Uterus (tissue), 4 donors: Measurements from ENCODE around the gene EXOSC9. TPM values are rescaled to one million over a fixed set of nuclear protein-coding genes. Genes with fewer than 3 reads are reported as not detected.

Experiments used
- DNase-seq, 2 donors: peaks; one replicate each; pipeline ENCODE4 v3.0.0-alpha.2; 2019 to 2020
- H3K27ac ChIP-seq, 2 donors: fragments of 200-600 bp; sonication (generic); 1 replicate in 1 of 2; 2 replicates in 1 of 2; pipeline ENCODE4 v1.5.1; 2016 to 2018
- H3K27me3 ChIP-seq, 2 donors: fragments of 200-600 bp; sonication (generic); one replicate each; pipeline ENCODE4 v1.5.1; 2018 to 2019; ENCODE audit warnings: control low read depth in 1 of 2
- H3K36me3 ChIP-seq, 2 donors: fragments of 200-600 bp; sonication (generic); one replicate each; pipeline ENCODE4 v1.5.1; 2019; ENCODE audit warnings: control low read depth in 1 of 2
- H3K4me1 ChIP-seq, 2 donors: fragments of 200-600 bp; sonication (generic); one replicate each; pipeline ENCODE4 v1.5.1; 2018 to 2019; ENCODE audit warnings: control low read depth in 1 of 2
- H3K4me3 ChIP-seq, 2 donors: fragments of 200-600 bp; sonication (generic); 1 replicate in 1 of 2; 2 replicates in 1 of 2; pipeline ENCODE4 v1.5.1; 2018 to 2019; ENCODE audit warnings: mild to moderate bottlenecking in 1 of 2
- H3K9me3 ChIP-seq, 2 donors: fragments of 200-600 bp; sonication (generic); one replicate each; pipeline ENCODE4 v1.5.1; 2019; ENCODE audit warnings: control low read depth in 1 of 2
- POLR2A ChIP-seq, 2 donors: fragments of 450-650 bp; IDR thresholded peaks; one replicate each; pipeline ENCODE4 v1.6.1; 2016; ENCODE audit warnings: antibody characterized with exemption in 2 of 2, mild to moderate bottlenecking in 1 of 2, moderate library complexity in 1 of 2
- intact Hi-C: fragments of 100-400 bp; cut with DNase I; formaldehyde crosslinking; loops from one replicate; pipeline ENCODE4 v1.15.1; 2023; ENCODE audit warnings: low total_unique reads
- total RNA-seq, 4 donors: library from RNA; depleted of rRNA in 3 of 4; stranded (reverse); fragments of >200 nt in 3 of 4; gene quantifications; one replicate each; pipeline versions ENCODE4 v1.1.0 to v1.2.4, GENCODE V29; 2014 to 2023
- TF ChIP-seq, protein P1 (sequence below), 4 experiments: fragments of 200-600 bp in 2 of 4; fragments of 450-650 bp in 2 of 4; sonication (generic) in 2 of 4; IDR thresholded peaks; one replicate each; pipeline ENCODE4 v1.5.1; 2016 to 2019; ENCODE audit warnings: antibody characterized with exemption in 4 of 4, mild to moderate bottlenecking in 2 of 4, moderate library complexity in 1 of 4
- donor health status: DM: yes; HTN: yes; CAD: no.

EXOSC9 gene
- total RNA-seq, 4 donors from 2014 or later: 19.6 to 104 (median 40.9) TPM

DNA sequence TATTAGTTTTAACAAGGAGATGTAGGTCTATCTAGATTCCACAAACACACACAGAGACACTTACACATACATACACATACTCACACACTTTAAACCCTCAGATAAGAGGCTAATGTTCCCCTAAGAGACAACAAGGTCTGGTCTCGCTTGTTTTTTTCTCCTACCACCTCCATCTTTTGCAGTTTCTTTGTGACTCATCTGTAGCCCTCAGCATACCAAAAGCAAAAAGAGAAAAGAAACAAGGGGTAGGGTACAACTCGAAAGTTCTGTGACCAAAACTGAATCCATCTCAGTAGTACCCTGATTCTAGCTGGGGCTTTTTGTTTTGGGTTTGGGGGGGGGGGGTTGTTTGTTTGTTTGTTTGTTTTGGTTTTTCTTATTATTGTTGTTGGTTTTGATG, 12.2 kb upstream of the EXOSC9 start:
- DNase-seq: no peak
- TF ChIP-seq POLR2A (IDR thresholded peaks at IDR 0.05): no peak
- TF ChIP-seq, protein P1, sequence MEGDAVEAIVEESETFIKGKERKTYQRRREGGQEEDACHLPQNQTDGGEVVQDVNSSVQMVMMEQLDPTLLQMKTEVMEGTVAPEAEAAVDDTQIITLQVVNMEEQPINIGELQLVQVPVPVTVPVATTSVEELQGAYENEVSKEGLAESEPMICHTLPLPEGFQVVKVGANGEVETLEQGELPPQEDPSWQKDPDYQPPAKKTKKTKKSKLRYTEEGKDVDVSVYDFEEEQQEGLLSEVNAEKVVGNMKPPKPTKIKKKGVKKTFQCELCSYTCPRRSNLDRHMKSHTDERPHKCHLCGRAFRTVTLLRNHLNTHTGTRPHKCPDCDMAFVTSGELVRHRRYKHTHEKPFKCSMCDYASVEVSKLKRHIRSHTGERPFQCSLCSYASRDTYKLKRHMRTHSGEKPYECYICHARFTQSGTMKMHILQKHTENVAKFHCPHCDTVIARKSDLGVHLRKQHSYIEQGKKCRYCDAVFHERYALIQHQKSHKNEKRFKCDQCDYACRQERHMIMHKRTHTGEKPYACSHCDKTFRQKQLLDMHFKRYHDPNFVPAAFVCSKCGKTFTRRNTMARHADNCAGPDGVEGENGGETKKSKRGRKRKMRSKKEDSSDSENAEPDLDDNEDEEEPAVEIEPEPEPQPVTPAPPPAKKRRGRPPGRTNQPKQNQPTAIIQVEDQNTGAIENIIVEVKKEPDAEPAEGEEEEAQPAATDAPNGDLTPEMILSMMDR (IDR thresholded peaks at IDR 0.05): no peak
- Histone ChIP-seq H3K4me3 (no peak overlapping the region), H3K9me3 (no peaks in the 10 kb centered on the region), H3K36me3 (no peaks in the 10 kb centered on the region), H3K27ac (no peak overlapping the region), H3K27me3 (no peaks in the 10 kb centered on the region), H3K4me1 (no peaks in the 10 kb centered on the region)
- intact Hi-C loops: no loop called here

DNA sequence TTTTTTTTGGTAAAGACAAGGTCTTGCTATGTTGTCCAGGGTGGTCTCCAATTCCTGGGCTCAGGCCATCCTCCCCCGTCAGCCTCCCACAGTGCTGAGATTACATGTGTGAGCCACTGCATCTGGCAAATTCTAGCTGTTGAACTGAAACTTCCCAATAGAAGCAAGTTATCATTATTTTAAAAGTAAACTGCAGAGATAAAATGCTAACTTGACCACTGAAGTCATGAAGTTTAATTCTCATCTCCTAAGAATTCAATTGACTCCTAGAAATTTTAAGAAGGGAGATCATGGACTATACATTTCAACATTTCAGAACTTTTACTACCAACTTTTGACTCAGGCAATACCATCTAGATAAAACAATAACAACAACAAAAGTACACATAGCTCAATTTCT, 11.7 kb upstream of the EXOSC9 start:
- Histone ChIP-seq H3K27ac (no peak overlapping the region), H3K9me3 (no peaks in the 10 kb centered on the region), H3K4me1 (no peaks in the 10 kb centered on the region), H3K27me3 (no peaks in the 10 kb centered on the region), H3K36me3 (no peaks in the 10 kb centered on the region), H3K4me3 (no peak overlapping the region)
- no peak for DNase-seq
- intact Hi-C loops: no loop called here
- no peak for TF ChIP-seq POLR2A (IDR thresholded peaks at IDR 0.05)
- TF ChIP-seq, protein P1 (IDR thresholded peaks at IDR 0.05): no peak

DNA sequence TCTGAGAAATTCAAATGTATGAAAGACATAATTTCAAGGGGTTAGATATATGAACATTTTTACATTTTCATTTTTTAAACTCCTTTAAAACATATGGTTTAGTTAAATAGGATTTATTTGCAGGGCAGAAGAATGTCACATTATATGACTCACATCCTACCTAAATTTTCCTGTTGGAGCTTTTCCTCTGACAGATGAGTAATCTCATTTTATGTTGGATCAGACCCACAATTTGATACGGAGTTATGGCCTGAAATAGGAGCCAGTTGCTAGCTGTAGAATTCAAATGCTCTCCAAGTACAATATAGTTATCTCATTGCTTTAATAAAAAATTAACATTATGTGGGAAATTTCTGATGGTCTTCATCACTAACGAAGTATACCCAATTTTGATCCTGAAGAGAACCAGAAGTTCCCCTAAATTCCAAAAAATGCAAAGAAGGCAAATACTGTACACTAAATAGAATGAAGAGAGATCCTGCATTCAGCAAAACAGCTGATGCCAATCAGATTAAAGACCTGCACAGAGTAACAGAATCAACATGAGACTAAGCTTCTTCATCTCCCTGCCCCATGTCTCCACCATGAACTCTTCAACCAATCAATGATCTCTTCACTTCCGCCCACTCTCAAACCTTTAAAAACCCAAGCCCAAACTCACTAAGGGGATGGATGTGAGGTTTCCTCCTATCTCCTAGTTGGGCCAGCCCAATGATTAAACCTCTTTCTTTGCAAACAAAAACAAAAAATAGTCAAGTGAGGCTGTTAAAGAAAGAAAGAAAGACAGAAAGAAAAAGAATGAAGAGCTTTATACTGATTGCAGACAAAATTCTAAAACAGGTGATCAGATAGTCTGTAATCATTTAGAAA, 10.9 kb upstream of the EXOSC9 start:
- Histone ChIP-seq H3K4me3 (no peak overlapping the region), H3K9me3 (no peaks in the 10 kb centered on the region), H3K4me1 (no peaks in the 10 kb centered on the region), H3K36me3 (no peaks in the 10 kb centered on the region), H3K27me3 (no peaks in the 10 kb centered on the region), H3K27ac (no peak overlapping the region)
- intact Hi-C loops: no loop called here
- DNase-seq: no peak
- TF ChIP-seq, protein P1 (IDR thresholded peaks at IDR 0.05): no peak
- no peak for TF ChIP-seq POLR2A (IDR thresholded peaks at IDR 0.05)

DNA sequence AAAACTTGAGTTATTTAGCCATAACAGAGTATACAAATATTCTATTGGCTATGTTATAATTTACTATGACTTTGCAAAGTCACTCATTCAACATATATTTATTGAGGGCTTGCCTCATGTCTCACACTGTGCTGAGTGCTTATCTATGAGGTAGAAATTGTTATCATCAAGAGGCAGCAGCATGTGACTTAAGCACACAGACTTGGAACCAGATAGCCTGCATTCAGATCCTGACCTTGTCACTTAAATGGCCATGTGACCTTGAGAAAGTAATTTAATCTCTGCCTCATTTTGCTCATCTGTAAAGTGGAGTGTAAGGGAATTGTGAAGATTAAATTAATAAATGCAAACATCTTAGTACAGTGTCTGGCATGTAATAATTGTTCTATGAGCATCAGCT, 10.1 kb upstream of the EXOSC9 start:
- Histone ChIP-seq H3K36me3 (no peaks in the 10 kb centered on the region), H3K27me3 (no peaks in the 10 kb centered on the region), H3K4me1 (no peaks in the 10 kb centered on the region), H3K9me3 (no peaks in the 10 kb centered on the region), H3K4me3 (no peak overlapping the region), H3K27ac (no peak overlapping the region)
- no peak for DNase-seq
- intact Hi-C loops: no loop called here
- TF ChIP-seq POLR2A (IDR thresholded peaks at IDR 0.05): no peak
- TF ChIP-seq, protein P1 (IDR thresholded peaks at IDR 0.05): no peak

DNA sequence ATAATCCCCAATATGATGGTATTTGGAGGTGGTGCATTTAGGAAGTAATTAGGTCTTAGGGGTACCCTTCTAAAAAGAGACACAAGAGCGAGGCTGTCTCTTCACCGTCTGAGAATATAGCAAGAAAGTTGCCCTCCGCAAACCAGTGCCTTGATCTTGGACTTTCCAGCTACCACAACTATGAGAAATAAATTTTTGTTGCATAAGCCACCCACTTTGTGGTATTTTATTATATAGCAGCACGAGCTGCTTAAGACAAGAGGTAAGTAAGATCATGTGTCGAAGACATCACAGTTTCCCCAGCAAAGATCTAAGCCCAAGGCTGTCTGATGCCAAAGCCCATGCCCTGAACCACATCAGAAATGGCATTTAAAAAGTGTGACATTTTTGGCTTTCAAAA, 9.6 kb upstream of the EXOSC9 start:
- DNase-seq: no peak
- TF ChIP-seq, protein P1 (IDR thresholded peaks at IDR 0.05): no peak
- TF ChIP-seq POLR2A (IDR thresholded peaks at IDR 0.05): no peak
- intact Hi-C loops: no loop called here
- Histone ChIP-seq H3K36me3 (no peaks in the 10 kb centered on the region), H3K9me3 (no peaks in the 10 kb centered on the region), H3K27ac (no peak overlapping the region), H3K4me3 (no peak overlapping the region), H3K4me1 (no peaks in the 10 kb centered on the region), H3K27me3 (no peaks in the 10 kb centered on the region)
